ENCODE results near the gene GOLPH3. TPM values are rescaled to one million over a fixed set of nuclear protein-coding genes. Genes with fewer than 3 reads are reported as not detected.
"Not testable (repeated sequence)": the region's sequence is repeated elsewhere in the genome, so short reads cannot be mapped to it uniquely, and the experiment has no call there.

The GOLPH3 gene
- total RNA-seq (10 to 100 TPM; 63.9 to 88.9 (median 81.1) TPM), polyA plus RNA-seq (10 to 100 TPM; 54.2 to 80.2 TPM)
- long read RNA-seq, donor 1, transcript GOLPH3-201 (4 exons, 2,721 nt): major isoform, 6 of 17 reads
- long read RNA-seq, donor 1, partial matches to known transcripts: 0 of 17 reads
- long read RNA-seq, donor 1, other reads (novel, unspliced or antisense): 11 of 17 reads
- long read RNA-seq, donor 2, transcript GOLPH3-201 (4 exons, 2,721 nt): major isoform, 37 of 43 reads
- long read RNA-seq, donor 2, partial matches to known transcripts: 5 of 43 reads
- long read RNA-seq, donor 2, other reads (novel, unspliced or antisense): 0 of 43 reads
- long read RNA-seq, donor 3, transcript GOLPH3-201 (4 exons, 2,721 nt): major isoform, 240 of 257 reads
- long read RNA-seq, donor 3, partial matches to known transcripts: 1 of 257 reads
- long read RNA-seq, donor 3, other reads (novel, unspliced or antisense): 12 of 257 reads

DNA sequence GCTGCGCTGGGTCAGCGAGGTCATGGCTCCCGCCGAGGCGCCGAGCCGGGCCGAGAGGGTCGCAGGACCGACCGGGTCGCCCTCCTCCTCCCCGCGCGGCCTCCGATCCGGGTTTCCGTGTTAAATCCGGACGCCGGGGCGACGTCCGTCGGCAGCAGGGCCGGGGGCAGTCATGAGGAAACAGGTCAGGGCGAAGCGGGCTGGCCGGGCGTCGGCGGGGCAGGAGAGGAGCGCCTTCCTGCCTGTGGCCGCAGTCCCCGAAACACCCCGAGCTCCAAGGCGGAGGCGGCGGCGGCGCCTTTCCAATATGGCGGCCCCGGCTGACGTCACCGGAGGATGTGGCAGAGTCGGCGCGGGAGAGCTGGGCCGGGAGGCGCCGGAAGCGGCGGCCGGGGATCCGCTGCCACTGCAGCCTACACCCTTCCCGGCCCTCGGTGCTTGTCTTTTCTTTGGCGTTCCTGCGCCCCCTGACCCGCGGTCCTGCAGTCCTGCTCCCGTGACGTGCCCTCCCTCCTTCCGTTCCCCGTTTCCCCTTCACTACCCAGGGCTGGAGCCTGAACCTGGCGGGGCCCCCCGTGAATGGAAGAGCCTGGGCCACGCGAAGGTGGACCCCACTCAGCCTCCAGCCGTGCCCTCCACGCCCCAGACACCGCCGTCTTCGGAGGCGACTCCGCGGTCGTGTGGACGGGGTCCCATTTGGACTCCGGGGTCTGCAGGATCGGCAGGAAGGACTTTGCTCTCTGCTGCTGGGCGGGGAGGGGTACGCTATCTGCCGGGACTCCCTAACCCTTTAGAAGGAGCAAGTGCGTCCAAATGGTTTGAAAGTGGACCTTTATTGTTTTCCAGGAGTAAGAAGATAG, at the start of gene GOLPH3:
Gene GOLPH3, minus strand, starts transcription at position 309 of the 860 bp plus-strand sequence. Its CDS starts 285 bp downstream, at position 24.
- Histone ChIP-seq H3K4me3 (peak within 1 kb of the TSS; percentile 92), H3K9me3 (no peaks in the 10 kb centered on the region), H3K4me1 (ENCODE audit: insufficient read depth) (peaks cover 4% of the 10 kb centered on the region), H3K27ac (peak within 1 kb of the TSS; percentile 99 to 100), H3K36me3 (no peaks in the 10 kb centered on the region), H3K27me3 (no peaks in the 10 kb centered on the region)
- intact Hi-C loops (cut with DNase I): loop anchor here in 3 of 4 donors (2.0 to 10.0 kb wide), 5 partner anchors 49 to 138 kb away; partner anchors contain the start of gene MTMR12 (in 1 of the 3)
- TF ChIP-seq EP300 (IDR thresholded peaks at IDR 0.05) (no peak), POLR2A (IDR thresholded peaks at IDR 0.05) (peak; percentile 95), CTCF (IDR thresholded peaks at IDR 0.05) (peak in 1 of 3 donors; percentile 24)
- 0 to 1% (median 0%) methylated on average over 54 to 85 of the region's 85 CpGs for WGBS, 3 donors
- peak; percentile 93 to 96 (median 95) for DNase-seq

DNA sequence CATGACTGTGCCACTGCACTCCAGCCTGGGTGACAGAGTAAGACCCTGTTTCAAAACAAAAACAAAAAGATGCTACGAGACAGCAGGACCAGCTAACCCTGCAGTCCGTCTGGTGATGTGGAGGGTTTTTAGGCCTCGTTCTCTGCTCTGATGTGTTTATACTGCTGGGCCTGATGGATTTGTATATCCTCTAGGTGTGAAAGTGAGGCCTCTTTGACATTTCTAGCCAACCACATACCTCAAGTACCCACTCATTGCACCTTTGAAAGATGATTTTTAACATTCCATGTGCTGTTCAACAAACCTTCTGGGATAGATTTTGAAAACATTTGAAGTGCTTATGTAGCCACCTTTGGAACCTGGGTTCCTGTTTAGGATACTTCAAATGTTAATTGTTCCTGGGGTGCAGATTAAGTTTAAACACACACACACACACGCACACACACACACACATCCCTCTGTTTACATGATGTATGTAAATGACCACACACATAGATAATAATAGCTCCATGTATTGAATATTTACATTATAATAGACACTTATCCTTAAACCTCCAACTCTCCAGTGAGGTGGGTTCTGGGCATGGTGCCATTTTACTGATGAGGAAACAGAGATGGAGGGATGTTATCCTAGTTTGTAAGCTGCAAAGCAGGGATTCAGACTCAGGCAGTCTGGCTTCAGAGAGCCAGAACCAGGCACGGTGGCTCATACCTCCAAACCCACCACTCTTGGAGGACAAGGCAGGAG, 48.8 kb upstream of the GOLPH3 start:
- intact Hi-C loops (cut with DNase I): loop anchor here in 1 of 4 donors (10.0 kb wide), 1 partner anchor 48 kb away; the partner anchor contains the start of gene GOLPH3
- H3K9me3 ChIP-seq: no peaks in the 10 kb centered on the region
- H3K4me1 ChIP-seq (ENCODE audit: insufficient read depth): peaks cover 8% of the 10 kb centered on the region
- TF ChIP-seq EP300 (IDR thresholded peaks at IDR 0.05) (no peak), CTCF (IDR thresholded peaks at IDR 0.05) (no peak), POLR2A (IDR thresholded peaks at IDR 0.05) (no peak)
- H3K36me3 ChIP-seq: no peaks in the 10 kb centered on the region
- 86 to 97% (median 96%) methylated on average over 5 of the region's 5 CpGs for WGBS, 3 donors
- DNase-seq: no peak
- no peak overlapping the region for H3K27ac ChIP-seq
- no peaks in the 10 kb centered on the region for H3K27me3 ChIP-seq
- no peak overlapping the region for H3K4me3 ChIP-seq

DNA sequence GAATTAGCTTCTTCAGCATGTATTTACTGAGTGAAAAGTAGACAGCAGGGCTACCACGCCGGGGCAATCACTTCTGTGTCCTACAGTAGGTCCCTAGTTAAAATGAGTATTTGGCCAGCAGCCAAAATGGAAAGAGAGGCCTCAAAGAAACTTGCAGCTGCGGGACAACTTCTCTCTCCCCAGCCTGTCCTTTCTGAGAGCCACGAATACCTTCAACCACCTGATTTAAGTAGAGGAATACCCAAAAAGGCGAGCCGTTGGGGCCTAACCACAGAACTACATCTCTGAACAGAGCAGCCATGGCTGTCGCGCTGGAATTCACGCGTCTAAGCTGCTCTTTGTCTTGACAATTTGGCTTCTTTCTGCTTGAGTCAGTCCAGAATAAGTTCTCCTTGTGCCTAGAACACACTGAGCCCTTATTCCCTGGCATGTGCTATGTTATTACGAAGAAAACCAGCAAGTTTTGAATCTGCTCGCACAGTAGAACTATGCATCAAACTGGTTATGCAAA, 43.8 kb upstream of the GOLPH3 start:
- DNase-seq: no peak
- H3K4me1 ChIP-seq (ENCODE audit: insufficient read depth): no peaks in the 10 kb centered on the region
- no peak overlapping the region for H3K4me3 ChIP-seq
- H3K27me3 ChIP-seq: no peaks in the 10 kb centered on the region
- TF ChIP-seq CTCF (IDR thresholded peaks at IDR 0.05) (no peak), EP300 (IDR thresholded peaks at IDR 0.05) (no peak), POLR2A (IDR thresholded peaks at IDR 0.05) (no peak)
- no peaks in the 10 kb centered on the region for H3K9me3 ChIP-seq
- no peak overlapping the region for H3K27ac ChIP-seq
- 64 to 72% (median 70%) methylated on average over 12 of the region's 12 CpGs for WGBS, 3 donors
- intact Hi-C loops (cut with DNase I): no loop called here
- no peaks in the 10 kb centered on the region for H3K36me3 ChIP-seq

- H3K36me3 ChIP-seq; DNase-seq; H3K4me1 ChIP-seq (ENCODE audit: insufficient read depth); H3K27me3 ChIP-seq; H3K9me3 ChIP-seq; H3K4me3 ChIP-seq; intact Hi-C loops (cut with DNase I); H3K27ac ChIP-seq: not testable (repeated sequence)
- WGBS, 3 donors: 82 to 89% (median 88%) methylated on average over 1 of the region's 1 CpG
These were observed 40.2 kb upstream of the GOLPH3 start for GRCh38 chr5:32214344-32214743.

All from ovary (tissue), 10 donors.